ENCODE measurements around the gene DSN1. TPM values are rescaled to one million over a fixed set of nuclear protein-coding genes. Genes with fewer than 3 reads are reported as not detected.

Gene DSN1
- polyA plus RNA-seq, 2 of the 4 experiments (the other 2 are of a cell fraction) = 38.2 to 41.3 TPM

- ChIA-PET POLR2A (interaction anchor here (0.6 kb wide), 1 partner anchor 21 kb away, joined by 9 read pairs; no protein-coding TSS in a partner anchor), CTCF (interaction anchor here (0.6 to 4.3 kb wide), 9 partner anchors 10 to 186 kb away, joined by 3 to 26 read pairs (median 3); no protein-coding TSS in a partner anchor)
- DNase-seq (ENCODE audit: low read depth in 1 of 2, low spot score in 1 of 2) = no peak
- H3K4me3 ChIP-seq = no peak overlapping the region
- ATAC-seq = no peak
- H3K9me3 ChIP-seq = no peaks in the 10 kb centered on the region
- 86% methylated on average over 4 of the region's 4 CpGs for WGBS (ENCODE audit: missing lambda C conversion rate)
- no peak overlapping the region for H3K27ac ChIP-seq
- TF ChIP-seq HOXB13 (CRISPR knock-in tag; IDR thresholded peaks at IDR 0.05; ENCODE audit: low read depth) = no peak
- TF ChIP-seq ZNF302 (CRISPR knock-in tag; IDR thresholded peaks at IDR 0.05) = no peak
- no peak for TF ChIP-seq SREBF2 (IDR thresholded peaks at IDR 0.05)
- no peak for TF ChIP-seq RCOR1 (IDR thresholded peaks at IDR 0.05; ENCODE audit: low read depth, low read length)
- no peak for TF ChIP-seq RNF2 (IDR thresholded peaks at IDR 0.05; ENCODE audit: borderline replicate concordance, low read depth)
- no peak for TF ChIP-seq SMC3 (IDR thresholded peaks at IDR 0.05)
- no peak for TF ChIP-seq ESRRA (IDR thresholded peaks at IDR 0.05; ENCODE audit: borderline replicate concordance, low read length)
- no peak for TF ChIP-seq FOXS1 (CRISPR knock-in tag; IDR thresholded peaks at IDR 0.05)
- no peak for TF ChIP-seq NPAS2 (CRISPR knock-in tag; IDR thresholded peaks at IDR 0.05; ENCODE audit: borderline replicate concordance)
- no peak for TF ChIP-seq ELK1 (IDR thresholded peaks at IDR 0.05; ENCODE audit: low read depth, low read length)
- TF ChIP-seq MYC (IDR thresholded peaks at IDR 0.05; ENCODE audit: borderline replicate concordance, low read length) = no peak
- peak overlapping the region; percentile 98; the same call in 2 of the 3 replicates for H3K4me2 ChIP-seq
- H3K4me1 ChIP-seq = peaks cover 12% of the 10 kb centered on the region
- FAIRE-seq = no peak
These were observed 29.3 kb downstream of the DSN1 start for GRCh38 chr20:36744243-36744642.

GRCh38 chr20:36742558-36742957 is 31.0 kb downstream of the DSN1 start:
- ChIA-PET CTCF (interaction anchor here (1.3 to 2.5 kb wide), 3 partner anchors 32 to 144 kb away, joined by 3 to 6 read pairs (median 3); no protein-coding TSS in a partner anchor), POLR2A (no interaction called here)
- H3K9me3 ChIP-seq = no peaks in the 10 kb centered on the region
- 92% methylated on average over 2 of the region's 2 CpGs for WGBS (ENCODE audit: missing lambda C conversion rate)
- H3K4me1 ChIP-seq = peaks cover 12% of the 10 kb centered on the region
- ATAC-seq = no peak
- no peak for FAIRE-seq
- no peak for DNase-seq (ENCODE audit: low read depth in 1 of 2, low spot score in 1 of 2)
- H3K4me3 ChIP-seq = no peak overlapping the region
- TF ChIP-seq JUN (IDR thresholded peaks at IDR 0.05) (no peak), TP53 (CRISPR knock-in tag; IDR thresholded peaks at IDR 0.05) (no peak), FOSB (CRISPR knock-in tag; IDR thresholded peaks at IDR 0.05) (no peak), BHLHE40 (IDR thresholded peaks at IDR 0.05; ENCODE audit: low read depth, low read length) (no peak), SMC3 (IDR thresholded peaks at IDR 0.05) (no peak), PHF8 (IDR thresholded peaks at IDR 0.05; ENCODE audit: borderline replicate concordance, low read depth) (no peak), KDM5A (IDR thresholded peaks at IDR 0.05) (no peak), ESRRA (IDR thresholded peaks at IDR 0.05; ENCODE audit: borderline replicate concordance, low read length) (no peak), KDM1A (IDR thresholded peaks at IDR 0.05; ENCODE audit: low read depth) (no peak)
- no peak overlapping the region for H3K27ac ChIP-seq
- H3K4me2 ChIP-seq = no peak overlapping the region

- WGBS (ENCODE audit: missing lambda C conversion rate) = 79% methylated on average over 4 of the region's 4 CpGs
- Histone ChIP-seq H3K4me3 (no peak overlapping the region), H3K9me3 (no peaks in the 10 kb centered on the region), H3K4me1 (peaks cover 9% of the 10 kb centered on the region), H3K4me2 (no peak overlapping the region), H3K27ac (no peak overlapping the region)
- TF ChIP-seq E2F6 (IDR thresholded peaks at IDR 0.05; ENCODE audit: borderline replicate concordance, low read depth) = no peak
- no peak for DNase-seq (ENCODE audit: low read depth in 1 of 2, low spot score in 1 of 2)
- POLR2A ChIA-PET = no interaction called here
- CTCF ChIA-PET = interaction anchor here (1.0 to 2.5 kb wide), 5 partner anchors 12 to 145 kb away, joined by 3 to 6 read pairs (median 4); no protein-coding TSS in a partner anchor
- no peak for FAIRE-seq
- no peak for ATAC-seq
These were observed 32.5 kb downstream of the DSN1 start for GRCh38 chr20:36741072-36741471.

GRCh38 chr20:36737183-36737499 is 36.4 kb downstream of the DSN1 start:
- no peaks in the 10 kb centered on the region for H3K9me3 ChIP-seq
- no peak for TF ChIP-seq EP300 (IDR thresholded peaks at IDR 0.05)
- no peak for TF ChIP-seq NFE2L2 (conservative IDR thresholded peaks at IDR 0.05; ENCODE audit: low read length)
- no peak for TF ChIP-seq CHD2 (IDR thresholded peaks at IDR 0.05; ENCODE audit: low read length, partially characterized antibody)
- TF ChIP-seq ATOH8 (CRISPR knock-in tag; IDR thresholded peaks at IDR 0.05; ENCODE audit: low read depth) = no peak
- TF ChIP-seq POLR2AphosphoS2 (conservative IDR thresholded peaks at IDR 0.05; ENCODE audit: low read length) = no peak
- TF ChIP-seq JUNB (IDR thresholded peaks at IDR 0.05) = no peak
- no peak for TF ChIP-seq NPAS2 (CRISPR knock-in tag; IDR thresholded peaks at IDR 0.05; ENCODE audit: borderline replicate concordance)
- no peak for TF ChIP-seq KDM1A (IDR thresholded peaks at IDR 0.05; ENCODE audit: low read depth)
- no peak for TF ChIP-seq CTCF (IDR thresholded peaks at IDR 0.05)
- TF ChIP-seq HOXB5 (CRISPR knock-in tag; IDR thresholded peaks at IDR 0.05) = no peak
- no peak for TF ChIP-seq MAZ (IDR thresholded peaks at IDR 0.05; ENCODE audit: borderline replicate concordance, low read depth, low read length)
- H3K4me1 ChIP-seq = peaks cover 11% of the 10 kb centered on the region; the same call in 2 of the 3 replicates
- POLR2A ChIA-PET = no interaction called here
- FAIRE-seq = no peak
- WGBS (ENCODE audit: missing lambda C conversion rate) = 90% methylated on average over 6 of the region's 6 CpGs
- H3K4me3 ChIP-seq = no peak overlapping the region
- no peak for ATAC-seq
- H3K27ac ChIP-seq = no peak overlapping the region
- H3K4me2 ChIP-seq = no peak overlapping the region
- no peak for DNase-seq (ENCODE audit: low read depth in 1 of 2, low spot score in 1 of 2)
- CTCF ChIA-PET = interaction anchor here (0.6 to 6.5 kb wide), 4 partner anchors 10 to 70 kb away, joined by 3 to 32 read pairs (median 4); partner anchors contain the start of gene DSN1
